PC-9 (cell line): ENCODE results near the gene SOSTDC1. TPM values are rescaled to one million over a fixed set of nuclear protein-coding genes. Genes with fewer than 3 reads are reported as not detected.

Source experiments
- BruUV-seq: library from RNA; stranded (reverse); fragments of 400-500 nt; replicated peaks from 2 replicates; lab custom pipeline; 2021; lab: Mats Ljungman, UMichigan
- CTCF ChIA-PET: fragments of 300-600 bp; sonication (Branson Sonifier 250); formaldehyde crosslinking; loops from one replicate; lab custom pipeline; 2022; ENCODE audit warnings: antibody characterized with exemption; lab: Charles Lee
- POLR2A ChIA-PET: fragments of 300-600 bp; sonication (Branson Sonifier 250); formaldehyde crosslinking; loops from one replicate; lab custom pipeline; 2022; ENCODE audit warnings: antibody characterized with exemption; ENCODE audit not compliant: unreplicated experiment; lab: Charles Lee
- DNase-seq, 2 experiments: peaks; one replicate each; pipeline versions ENCODE4 v3.0.0 to v3.0.0-alpha.2; 2015 to 2022; ENCODE audit warnings: mixed read lengths in 1 of 2
- H2AFZ ChIP-seq: fragments of 200-600 bp; sonication (generic); 2 replicates; pipeline ENCODE4 v1.8.1; 2017; ENCODE audit warnings: antibody characterized with exemption
- H3F3A ChIP-seq: fragments of 200-600 bp; sonication (generic); 2 replicates; pipeline ENCODE4 v1.8.1; 2017; ENCODE audit warnings: antibody characterized with exemption, mild to moderate bottlenecking, low read depth; ENCODE audit not compliant: insufficient read depth
- H3K27ac ChIP-seq: fragments of 200-600 bp; sonication (generic); 2 replicates; pipeline ENCODE4 v1.6.1; 2016; ENCODE audit warnings: mixed run types
- H3K27me3 ChIP-seq: fragments of 200-600 bp; sonication (generic); 2 replicates; pipeline ENCODE4 v1.6.1; 2016; ENCODE audit warnings: low read depth, mixed run types; ENCODE audit not compliant: insufficient read depth
- H3K36me3 ChIP-seq: fragments of 200-600 bp; sonication (generic); 2 replicates; pipeline ENCODE4 v1.6.1; 2016; ENCODE audit warnings: low read depth, mixed run types
- H3K4me1 ChIP-seq: fragments of 200-600 bp; sonication (generic); replicated peaks from 2 replicates; pipeline ENCODE4 v1.6.1; 2016; ENCODE audit warnings: mixed run types; ENCODE audit not compliant: insufficient read depth
- H3K4me2 ChIP-seq: fragments of 200-600 bp; sonication (generic); 2 replicates; pipeline ENCODE4 v1.6.1; 2017; ENCODE audit warnings: mixed run types
- H3K4me3 ChIP-seq: fragments of 200-600 bp; sonication (generic); 2 replicates; pipeline ENCODE4 v1.6.1; 2016; ENCODE audit warnings: mixed run types
- H3K79me2 ChIP-seq: fragments of 200-600 bp; sonication (generic); 2 replicates; pipeline ENCODE4 v1.6.1; 2017; ENCODE audit warnings: low read depth, mixed run types
- H3K9me2 ChIP-seq: fragments of 200-600 bp; sonication (generic); 2 replicates; pipeline ENCODE4 v1.8.1; 2017; ENCODE audit warnings: mild to moderate bottlenecking; ENCODE audit not compliant: insufficient read depth
- H3K9me3 ChIP-seq: fragments of 200-600 bp; sonication (generic); 2 replicates; pipeline ENCODE4 v1.8.1; 2016; ENCODE audit warnings: low read depth; ENCODE audit not compliant: insufficient read depth
- H4K20me1 ChIP-seq: fragments of 200-600 bp; sonication (generic); 2 replicates; pipeline ENCODE4 v1.8.1; 2017; ENCODE audit not compliant: insufficient read depth
- CTCF ChIP-seq: fragments of 200-600 bp; sonication (generic); conservative IDR thresholded peaks from 2 replicates; pipeline ENCODE4 v1.6.1; 2017; ENCODE audit warnings: mixed run types, antibody characterized with exemption, mild to moderate bottlenecking, moderate library complexity
- EZH2 ChIP-seq: fragments of 200-600 bp; sonication (generic); IDR thresholded peaks from 2 replicates; pipeline ENCODE4 v1.8.0; 2017; ENCODE audit warnings: antibody characterized with exemption, low read depth
- intact Hi-C: fragments of 100-400 bp; cut with micrococcal nuclease; formaldehyde crosslinking; loops from one replicate; pipeline ENCODE4 v1.10.0; 2022; ENCODE audit not compliant: unreplicated experiment
- total RNA-seq: library from RNA; stranded (reverse); gene quantifications from 2 replicates; pipeline ENCODE4 v1.2.3, GENCODE V29; 2021

Gene SOSTDC1
- total RNA-seq, 1 experiment from 2014 or later = not detected

GRCh38 chr7:16412274-16413254, 53.0 kb downstream of the SOSTDC1 start:
- H3K9me2 ChIP-seq = no peaks in the 10 kb centered on the region
- peaks cover 19% of the 10 kb centered on the region for H3K4me1 ChIP-seq
- no peak overlapping the region for H3K27ac ChIP-seq
- no TSS peak for BruUV-seq
- TF ChIP-seq CTCF (no peak), EZH2 (no peak)
- no peaks in the 10 kb centered on the region for H3K36me3 ChIP-seq
- peaks cover 13% of the 10 kb centered on the region; the same call in 1 of the 2 replicates for H3F3A ChIP-seq
- POLR2A ChIA-PET = no interaction called here
- no peak overlapping the region for H2AFZ ChIP-seq
- intact Hi-C loops = no loop called here
- no peaks in the 10 kb centered on the region for H4K20me1 ChIP-seq
- H3K9me3 ChIP-seq = 0 out of 2 replicates have a peak, but pooled peaks cover 4% of the 10 kb centered on the region
- H3K79me2 ChIP-seq = peaks cover 3% of the 10 kb centered on the region; the same call in 1 of the 2 replicates
- H3K4me3 ChIP-seq = no peak overlapping the region
- DNase-seq = no peak
- no peaks in the 10 kb centered on the region for H3K27me3 ChIP-seq
- H3K4me2 ChIP-seq = no peak overlapping the region
- CTCF ChIA-PET = no interaction called here

Other genes with a start within 250 kb of the SOSTDC1 start
- 8.0 and 9.2 TPM in 2 replicates for gene CRPPA, start 44.2 kb downstream of the SOSTDC1 start, total RNA-seq
- gene LRRC72, start 61.1 kb upstream of the SOSTDC1 start, total RNA-seq = not detected in 2 replicates
- gene ANKMY2, start 180.0 kb upstream of the SOSTDC1 start, total RNA-seq = 22.9 and 30.7 TPM in 2 replicates
- 93.7 and 102 TPM in 2 replicates for gene BZW2, start 180.4 kb upstream of the SOSTDC1 start, total RNA-seq